Neuron (in vitro differentiated cells): Measurements from ENCODE around the gene MCCC2.

Experiments used
- H2AFZ ChIP-seq: one replicate; pipeline ENCODE4 v1.6.1; 2013; ENCODE audit warnings: low read depth, mild to moderate bottlenecking, inconsistent platforms, low read length, moderate library complexity
- H3K27me3 ChIP-seq: one replicate; pipeline ENCODE4 v1.6.1; 2013; ENCODE audit warnings: low read length; ENCODE audit not compliant: insufficient read depth
- H3K36me3 ChIP-seq: one replicate; pipeline ENCODE4 v1.6.1; 2013; ENCODE audit warnings: low read length; ENCODE audit not compliant: insufficient read depth
- H3K4me1 ChIP-seq: one replicate; pipeline ENCODE4 v1.6.1; 2013; ENCODE audit warnings: low read length; ENCODE audit not compliant: insufficient read depth
- H3K4me3 ChIP-seq: 2 replicates; pipeline ENCODE4 v1.5.1; 2013; ENCODE audit warnings: mild to moderate bottlenecking, low read length, moderate library complexity
- H3K9me3 ChIP-seq: one replicate; pipeline ENCODE4 v1.6.1; 2013; ENCODE audit warnings: low read length

The MCCC2 gene

DNA sequence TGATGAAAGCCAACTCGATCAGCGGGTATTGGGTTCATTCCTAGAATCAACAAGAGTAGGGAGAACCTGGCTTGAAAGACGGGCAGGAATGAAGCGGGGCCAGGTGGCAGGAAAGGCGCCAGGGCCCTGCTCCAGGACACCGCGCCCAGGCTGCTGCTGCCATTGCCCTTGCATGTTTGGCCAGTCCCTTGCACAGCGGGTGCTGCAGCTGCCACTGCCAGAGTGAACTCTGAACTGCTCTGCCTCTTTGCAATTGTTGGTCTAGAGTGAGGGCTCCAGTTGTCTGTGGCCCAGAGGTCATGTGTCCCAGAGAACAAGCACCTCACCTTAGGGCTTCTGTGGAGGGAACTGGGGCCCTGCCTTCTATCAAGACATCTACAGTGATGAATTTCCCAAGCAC is 107.9 kb downstream of the MCCC2 start:
- no peaks in the 10 kb centered on the region for H3K36me3 ChIP-seq
- H3K9me3 ChIP-seq: no peaks in the 10 kb centered on the region
- no peak overlapping the region for H3K4me3 ChIP-seq
- H3K4me1 ChIP-seq: peaks cover 21% of the 10 kb centered on the region
- no peaks in the 10 kb centered on the region for H3K27me3 ChIP-seq
- no peak overlapping the region for H2AFZ ChIP-seq

- Histone ChIP-seq H3K36me3 (no peaks in the 10 kb centered on the region), H3K27me3 (no peaks in the 10 kb centered on the region), H3K4me1 (peaks cover 21% of the 10 kb centered on the region), H2AFZ (no peak overlapping the region), H3K9me3 (no peaks in the 10 kb centered on the region), H3K4me3 (no peak overlapping the region)
Observed at GRCh38 chr5:71695595-71695994, 108.5 kb downstream of the MCCC2 start.

- Histone ChIP-seq H2AFZ (no peak overlapping the region), H3K9me3 (no peaks in the 10 kb centered on the region), H3K27me3 (peaks cover 3% of the 10 kb centered on the region), H3K36me3 (no peaks in the 10 kb centered on the region), H3K4me3 (no peak overlapping the region), H3K4me1 (peaks cover 21% of the 10 kb centered on the region)
Observed at GRCh38 chr5:71697967-71698366, 110.8 kb downstream of the MCCC2 start.

DNA sequence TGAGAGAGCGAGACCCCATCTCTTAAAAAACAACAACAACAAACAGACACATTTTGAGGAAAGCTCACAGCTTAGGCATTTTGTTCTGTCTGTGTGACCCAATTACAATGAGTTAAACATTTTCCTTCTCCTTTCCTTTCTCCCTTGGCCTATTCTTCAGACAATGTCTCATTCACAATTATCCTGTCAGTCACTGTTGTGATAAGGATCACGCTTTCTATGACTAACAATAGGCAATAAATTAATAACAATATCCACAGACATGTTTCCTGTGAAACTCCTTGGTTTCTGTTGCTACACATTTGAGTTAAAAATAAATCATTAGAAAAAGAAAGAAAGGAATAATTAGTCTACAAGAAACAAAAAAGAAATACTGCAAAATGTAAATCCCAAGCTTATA is 112.1 kb downstream of the MCCC2 start:
- Histone ChIP-seq H3K4me1 (peaks cover 11% of the 10 kb centered on the region), H3K4me3 (no peak overlapping the region), H2AFZ (no peak overlapping the region), H3K9me3 (no peaks in the 10 kb centered on the region), H3K36me3 (no peaks in the 10 kb centered on the region), H3K27me3 (peaks cover 3% of the 10 kb centered on the region)

GRCh38 chr5:71699751-71700150 is 112.6 kb downstream of the MCCC2 start:
- Histone ChIP-seq H3K4me1 (peaks cover 10% of the 10 kb centered on the region), H2AFZ (no peak overlapping the region), H3K9me3 (no peaks in the 10 kb centered on the region), H3K36me3 (no peaks in the 10 kb centered on the region), H3K27me3 (peaks cover 3% of the 10 kb centered on the region), H3K4me3 (no peak overlapping the region)

DNA sequence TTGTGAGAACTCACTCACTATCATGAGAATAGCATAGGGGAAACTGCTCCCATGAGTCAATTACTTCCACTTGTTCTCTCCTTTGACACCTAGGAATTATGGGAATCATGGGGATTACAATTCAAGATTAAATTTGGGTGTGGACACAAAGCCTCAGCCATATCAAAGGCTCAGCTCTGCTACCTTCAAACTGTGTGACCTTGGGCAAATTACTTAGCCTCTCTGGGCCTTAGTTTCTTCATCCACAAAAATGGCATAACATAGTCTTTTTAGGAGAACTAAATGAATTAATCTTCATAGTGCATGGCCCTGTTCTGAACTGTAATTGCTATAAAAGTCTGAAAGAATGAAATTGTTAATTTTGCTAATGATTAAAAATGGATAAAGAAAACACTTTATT is 113.7 kb downstream of the MCCC2 start:
- Histone ChIP-seq H3K4me3 (no peak overlapping the region), H2AFZ (no peak overlapping the region), H3K27me3 (peaks cover 3% of the 10 kb centered on the region), H3K36me3 (no peaks in the 10 kb centered on the region), H3K9me3 (no peaks in the 10 kb centered on the region), H3K4me1 (peaks cover 5% of the 10 kb centered on the region)

- Histone ChIP-seq H3K9me3 (no peaks in the 10 kb centered on the region), H3K4me1 (peaks cover 5% of the 10 kb centered on the region), H3K27me3 (peaks cover 5% of the 10 kb centered on the region), H3K4me3 (no peak overlapping the region), H2AFZ (no peak overlapping the region), H3K36me3 (no peaks in the 10 kb centered on the region)
Observed at GRCh38 chr5:71701407-71701806, 114.3 kb downstream of the MCCC2 start.

DNA sequence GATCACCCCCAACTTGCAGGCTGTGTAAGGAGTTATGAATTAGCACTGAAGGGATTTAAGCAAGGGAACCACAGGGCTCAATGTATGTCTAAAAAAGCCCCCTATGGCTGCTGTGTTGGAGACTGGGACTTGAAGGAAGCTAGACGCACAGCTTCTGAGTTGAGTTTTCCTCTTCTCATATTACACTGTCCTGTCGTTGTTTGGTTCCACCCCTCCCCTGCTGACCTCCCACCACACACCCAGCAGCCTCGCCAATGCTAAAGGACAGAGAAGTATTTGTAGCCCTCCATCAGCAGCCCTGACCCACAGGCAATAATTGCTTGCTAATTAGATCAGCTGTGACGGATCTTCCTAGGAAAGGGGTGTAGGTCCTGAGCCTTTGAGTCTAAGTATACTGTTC is 116.8 kb downstream of the MCCC2 start:
- Histone ChIP-seq H3K9me3 (no peaks in the 10 kb centered on the region), H3K4me3 (no peak overlapping the region), H3K27me3 (peaks cover 5% of the 10 kb centered on the region)

GRCh38 chr5:71705421-71705820 is 118.3 kb downstream of the MCCC2 start:
- H3K36me3 ChIP-seq: no peaks in the 10 kb centered on the region
- no peak overlapping the region for H3K4me3 ChIP-seq
- peaks cover 5% of the 10 kb centered on the region for H3K27me3 ChIP-seq
- H3K9me3 ChIP-seq: no peaks in the 10 kb centered on the region
- H3K4me1 ChIP-seq: no peaks in the 10 kb centered on the region
- H2AFZ ChIP-seq: no peak overlapping the region

More for the DNA sequence above, 116.8 kb downstream of the MCCC2 start:
- H3K4me1 ChIP-seq: peaks cover 5% of the 10 kb centered on the region
- H2AFZ ChIP-seq: no peak overlapping the region
- H3K36me3 ChIP-seq: no peaks in the 10 kb centered on the region

DNA sequence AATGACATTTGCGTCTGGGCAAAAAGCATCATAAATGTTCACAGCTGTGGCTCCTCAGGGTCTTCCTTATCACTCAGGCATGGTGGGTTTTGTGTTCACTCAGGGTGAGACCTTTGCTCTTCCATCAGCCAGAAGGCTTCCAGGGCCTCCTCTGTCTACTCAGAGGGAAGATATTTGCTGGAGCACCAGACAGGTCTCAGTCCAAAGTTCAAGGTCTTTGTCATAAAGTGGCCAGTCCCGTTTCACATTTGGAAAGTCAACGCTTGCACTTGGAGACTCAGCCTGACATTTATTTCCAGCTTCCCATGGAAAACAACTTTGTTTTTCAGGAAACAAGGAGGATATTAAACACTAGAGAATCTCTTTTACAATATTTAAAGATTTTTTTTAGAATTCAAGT is 119.8 kb downstream of the MCCC2 start:
- Histone ChIP-seq H2AFZ (no peak overlapping the region), H3K9me3 (no peaks in the 10 kb centered on the region), H3K27me3 (peaks cover 2% of the 10 kb centered on the region), H3K4me1 (no peaks in the 10 kb centered on the region), H3K36me3 (no peaks in the 10 kb centered on the region), H3K4me3 (no peak overlapping the region)
